HEK293 (cell line): ENCODE data around the gene ARHGEF7.

Source experiments
- CTCF ChIP-seq: fragments of 450-650 bp; formaldehyde crosslinking; IDR thresholded peaks from 2 replicates; pipeline ENCODE4 v1.5.1; 2016; ENCODE audit warnings: missing biosample characterization, missing genetic modification characterization
- GFI1B ChIP-seq: fragments of 450-650 bp; formaldehyde crosslinking; IDR thresholded peaks from 2 replicates; pipeline ENCODE4 v1.5.1; 2016; ENCODE audit warnings: missing biosample characterization, missing genetic modification characterization
- PRDM4 ChIP-seq: fragments of 450-650 bp; formaldehyde crosslinking; IDR thresholded peaks from 2 replicates; pipeline ENCODE4 v1.5.1; 2017; ENCODE audit warnings: missing biosample characterization, missing genetic modification characterization
- ZNF121 ChIP-seq: fragments of 450-650 bp; formaldehyde crosslinking; IDR thresholded peaks from 2 replicates; pipeline ENCODE4 v1.5.1; 2016; ENCODE audit warnings: missing biosample characterization, missing genetic modification characterization
- ZNF133 ChIP-seq: fragments of 450-650 bp; formaldehyde crosslinking; IDR thresholded peaks from 2 replicates; pipeline ENCODE4 v1.5.1; 2016; ENCODE audit warnings: missing biosample characterization, missing genetic modification characterization
- ZNF660 ChIP-seq: fragments of 450-650 bp; IDR thresholded peaks from 2 replicates; pipeline ENCODE4 v1.5.1; 2018; ENCODE audit warnings: missing biosample characterization, mild to moderate bottlenecking, missing genetic modification characterization

DNA sequence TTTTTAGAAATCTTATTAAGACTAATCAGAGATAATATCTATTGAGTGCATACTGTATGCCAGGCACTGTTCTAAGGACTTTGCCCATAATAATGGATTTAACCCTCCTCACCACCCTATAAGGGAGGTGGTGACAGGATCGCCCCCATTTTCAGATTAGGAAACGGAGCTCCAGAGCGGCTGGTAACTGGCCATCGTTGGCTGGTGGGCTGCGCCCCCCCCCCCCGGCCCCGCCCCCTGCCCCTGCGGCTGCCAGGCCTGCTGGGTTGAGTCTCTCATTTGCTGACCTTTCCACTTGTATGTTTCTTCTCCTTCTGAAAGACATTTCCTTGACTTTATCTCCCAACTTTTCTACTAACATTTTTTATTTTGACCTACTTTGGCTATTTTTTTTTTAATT is 8.5 kb downstream of the ARHGEF7 start:
- no peak for TF ChIP-seq ZNF660 (tag by site-specific recombination)
- TF ChIP-seq ZNF133 (tag by site-specific recombination) = no peak
- TF ChIP-seq ZNF121 (tag by site-specific recombination) = no peak
- TF ChIP-seq CTCF = no peak
- no peak for TF ChIP-seq PRDM4 (tag by site-specific recombination)
- no peak for TF ChIP-seq GFI1B (tag by site-specific recombination)
